Heart left ventricle (tissue), 16 donors: ENCODE data around the gene PAK1. TPM values are rescaled to one million over a fixed set of nuclear protein-coding genes. Genes with fewer than 3 reads are reported as not detected.

ENCODE experiments used
- ATAC-seq, 4 donors: fragments of 200-7000 bp; cut with Tn5 transposase; one replicate each; pipeline ENCODE4 v1.9.1; 2020 to 2022; ENCODE audit warnings: moderate library complexity in 4 of 4, mild to moderate bottlenecking in 3 of 4, moderate number of reproducible peaks in 1 of 4
- DNase-seq, 5 donors: peaks; one replicate each; pipeline ENCODE4 v3.0.0-alpha.2; 2020
- H3K27ac ChIP-seq, 12 donors: fragments of 200-600 bp; sonication (generic) in 4 of 12; one replicate each; pipeline versions ENCODE4 v1.5.0 to v1.8.0; 2016 to 2022; ENCODE audit warnings: mild to moderate bottlenecking in 2 of 12
- H3K27me3 ChIP-seq, 9 donors: fragments of 200-600 bp; sonication (generic) in 2 of 9; one replicate each; pipeline versions ENCODE4 v1.5.1 to v1.8.0; 2016 to 2022; ENCODE audit warnings: mild to moderate bottlenecking in 3 of 9
- H3K36me3 ChIP-seq, 9 donors: fragments of 200-600 bp; sonication (generic) in 2 of 9; one replicate each; pipeline versions ENCODE4 v1.5.0 to v1.8.0; 2018 to 2022; ENCODE audit warnings: mild to moderate bottlenecking in 2 of 9
- H3K4me1 ChIP-seq, 12 donors: fragments of 200-600 bp; sonication (generic) in 4 of 12; one replicate each; pipeline versions ENCODE4 v1.5.0 to v1.8.0; 2016 to 2022; ENCODE audit warnings: mild to moderate bottlenecking in 3 of 12
- H3K4me3 ChIP-seq, 12 donors: fragments of 200-600 bp; sonication (generic) in 4 of 12; one replicate each; pipeline versions ENCODE4 v1.5.0 to v1.8.0; 2017 to 2022; ENCODE audit warnings: mild to moderate bottlenecking in 9 of 12, moderate library complexity in 4 of 12
- H3K9me3 ChIP-seq, 12 donors: fragments of 200-600 bp; sonication (generic) in 4 of 12; one replicate each; pipeline versions ENCODE4 v1.5.0 to v1.8.0; 2016 to 2022; ENCODE audit warnings: mild to moderate bottlenecking in 1 of 12
- POLR2A ChIP-seq, 2 donors: fragments of 450-650 bp; IDR thresholded peaks; one replicate each; pipeline ENCODE4 v1.6.1; 2017; ENCODE audit warnings: antibody characterized with exemption in 2 of 2, mild to moderate bottlenecking in 2 of 2, moderate library complexity in 2 of 2
- whole genome bisulfite sequencing, 4 donors: extraction: QIAGEN DNeasy Blood & Tissue Kit in 2 of 4; methylation state at CpG; one replicate each; pipeline versions ENCODE4 v1.1.5 to v1.1.7; 2013 to 2018; 5-methylcytosine and 5-hydroxymethylcytosine counted together
- intact Hi-C, 10 donors: fragments of 100-400 bp; cut with DNase I; formaldehyde crosslinking; loops; one replicate each; pipeline versions ENCODE4 v1.11.1 to v1.14.2; 2022
- polyA plus RNA-seq, 2 donors: library from polyadenylated mRNA; stranded (reverse); fragments of 200-250 nt; gene quantifications; one replicate each; pipeline ENCODE4 v1.2.3, GENCODE V29; 2013
- total RNA-seq, 9 donors: library from RNA; depleted of rRNA in 2 of 9; stranded (reverse); fragments of >200 nt in 2 of 9; fragmentation: NEBNext Ultra II Directional in 3 of 9; extraction: Animal tissue kit (Norgen Biotek cat#: 25700) in 3 of 9; gene quantifications; one replicate each; pipeline versions ENCODE4 v1.1.0 to v1.2.4, GENCODE V29; 2016 to 2023
- TF ChIP-seq, protein P1 (sequence below), 12 donors: fragments of 200-600 bp; sonication (generic) in 4 of 12; IDR thresholded peaks; one replicate each; pipeline versions ENCODE4 v1.5.0 to v1.8.0; 2018 to 2022; ENCODE audit warnings: antibody characterized with exemption in 12 of 12, mild to moderate bottlenecking in 5 of 12
- donor health status: ischemic (EF 13 %, LVEDD 7.1; RV severe dilation, severe dysfunction).
- donor health status: healthy with polysubstance abuse.
- donor health status: DM: no; HTN: yes; CAD: no.
- donor health status: DM: no; HTN: no; CAD: no.
- donor health status: ischemic (EF 25% LVEDD 6.9; RV normal size, moderate dysfunction).
- donor health status: ischemic (EF 25% LVEDD 5.7; RV mildly dilated, moderate dysfunction).
- donor health status: healthy.
- donor health status: DM: yes; HTN: yes; CAD: no.
- donor health status: ischemic (EF 35%, LVEDD 5.7; RV mildly dilated, moderate dysfunction).
- donor health status: nonischemic (EF 11% LVEDD 7.7; RV severe dilation, severe dysfunction).
- donor health status: DM: yes; HTN: yes; CAD: no.
- donor health status: PGD.
- donor health status: ischemic (EF 29% LVEDD 5.4; RV normal size, mild dysfunction).
- donor health status: nonischemic (EF 23%, LVEDD 6.1; RV moderate dilation, normal function).

Gene PAK1
- total and polyA plus RNA-seq, 11 donors: 2.1 to 25.4 (median 5.9) TPM

- WGBS, 4 donors: 64 to 85% (median 80%) methylated on average over 3 of the region's 3 CpGs
- ATAC-seq (no peak), DNase-seq (no peak)
- Histone ChIP-seq H3K27me3 (no peaks in the 10 kb centered on the region), H3K4me1 (no peaks in the 10 kb centered on the region), H3K4me3 (no peak overlapping the region), H3K27ac (no peak overlapping the region), H3K9me3 (peaks cover 0 to 9% (median 0%) of the 10 kb centered on the region in 12 donors), H3K36me3 (peaks cover 0 to 36% (median 0%) of the 10 kb centered on the region in 9 donors)
- no peak for TF ChIP-seq POLR2A (IDR thresholded peaks at IDR 0.05)
- TF ChIP-seq, protein P1, sequence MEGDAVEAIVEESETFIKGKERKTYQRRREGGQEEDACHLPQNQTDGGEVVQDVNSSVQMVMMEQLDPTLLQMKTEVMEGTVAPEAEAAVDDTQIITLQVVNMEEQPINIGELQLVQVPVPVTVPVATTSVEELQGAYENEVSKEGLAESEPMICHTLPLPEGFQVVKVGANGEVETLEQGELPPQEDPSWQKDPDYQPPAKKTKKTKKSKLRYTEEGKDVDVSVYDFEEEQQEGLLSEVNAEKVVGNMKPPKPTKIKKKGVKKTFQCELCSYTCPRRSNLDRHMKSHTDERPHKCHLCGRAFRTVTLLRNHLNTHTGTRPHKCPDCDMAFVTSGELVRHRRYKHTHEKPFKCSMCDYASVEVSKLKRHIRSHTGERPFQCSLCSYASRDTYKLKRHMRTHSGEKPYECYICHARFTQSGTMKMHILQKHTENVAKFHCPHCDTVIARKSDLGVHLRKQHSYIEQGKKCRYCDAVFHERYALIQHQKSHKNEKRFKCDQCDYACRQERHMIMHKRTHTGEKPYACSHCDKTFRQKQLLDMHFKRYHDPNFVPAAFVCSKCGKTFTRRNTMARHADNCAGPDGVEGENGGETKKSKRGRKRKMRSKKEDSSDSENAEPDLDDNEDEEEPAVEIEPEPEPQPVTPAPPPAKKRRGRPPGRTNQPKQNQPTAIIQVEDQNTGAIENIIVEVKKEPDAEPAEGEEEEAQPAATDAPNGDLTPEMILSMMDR (IDR thresholded peaks at IDR 0.05): no peak
- intact Hi-C loops: no loop called here
Measured at GRCh38 chr11:77361184-77361583, 112.7 kb downstream of the PAK1 start.

GRCh38 chr11:77359481-77359880 lies 114.4 kb downstream of the PAK1 start:
- Histone ChIP-seq H3K27me3 (no peaks in the 10 kb centered on the region), H3K9me3 (no peaks in the 10 kb centered on the region), H3K36me3 (peaks cover 0 to 48% (median 0%) of the 10 kb centered on the region in 9 donors), H3K27ac (no peak overlapping the region), H3K4me3 (no peak overlapping the region), H3K4me1 (no peaks in the 10 kb centered on the region)
- intact Hi-C loops: loop anchor here in 1 of 10 donors (10.0 kb wide), 1 partner anchor 55 kb away; no protein-coding TSS in a partner anchor
- TF ChIP-seq, protein P1 (IDR thresholded peaks at IDR 0.05): no peak
- no peak for TF ChIP-seq POLR2A (IDR thresholded peaks at IDR 0.05)
- DNase-seq (no peak), ATAC-seq (no peak)

GRCh38 chr11:77353131-77353530 lies 120.8 kb downstream of the PAK1 start:
- intact Hi-C loops: loop anchor here in 1 of 10 donors (10.0 kb wide), 1 partner anchor 62 kb away; no protein-coding TSS in a partner anchor
- 56 to 64% (median 60%) methylated on average over 3 of the region's 3 CpGs for WGBS, 4 donors
- H3K4me1 ChIP-seq: peaks cover 0 to 24% (median 16%) of the 10 kb centered on the region in 12 donors
- peaks cover 0 to 42% (median 0%) of the 10 kb centered on the region in 9 donors for H3K36me3 ChIP-seq
- ATAC-seq: no peak
- no peaks in the 10 kb centered on the region for H3K27me3 ChIP-seq
- peak overlapping the region in 5 of 12 donors; percentile 0 to 37 (median 10) for H3K27ac ChIP-seq
- TF ChIP-seq, protein P1 (IDR thresholded peaks at IDR 0.05): no peak
- TF ChIP-seq POLR2A (IDR thresholded peaks at IDR 0.05): no peak
- H3K4me3 ChIP-seq: no peak overlapping the region
- no peaks in the 10 kb centered on the region for H3K9me3 ChIP-seq
- DNase-seq: no peak

DNA sequence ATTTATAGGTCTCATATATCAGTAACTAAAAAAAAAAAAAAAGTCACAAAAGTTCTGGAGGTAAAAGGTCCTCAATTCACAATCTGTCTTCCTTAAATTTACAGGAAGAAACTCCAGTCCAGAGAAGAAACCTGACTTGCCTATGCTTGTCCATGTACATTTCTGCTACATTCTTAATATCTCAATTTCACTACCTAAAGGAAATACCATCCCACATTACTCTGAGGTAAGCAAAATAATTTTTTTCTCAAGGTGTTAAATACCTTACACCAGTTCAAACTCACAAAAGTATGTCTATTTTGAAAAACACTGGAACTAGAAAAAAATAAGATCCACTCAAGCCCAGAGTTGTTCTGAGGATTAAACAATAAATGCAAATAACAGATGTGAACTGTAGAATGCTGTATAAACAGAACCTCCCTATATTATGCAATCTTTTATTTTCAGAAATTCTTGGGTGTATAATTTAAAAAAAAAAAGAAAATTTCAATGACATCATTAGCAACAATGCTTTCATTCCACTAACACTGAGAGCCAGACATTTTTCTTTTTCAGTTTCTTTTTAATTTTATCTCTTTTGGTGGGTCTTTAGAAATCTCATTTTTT lies 122.5 kb downstream of the PAK1 start:
- Histone ChIP-seq H3K4me1 (peaks cover 0 to 24% (median 16%) of the 10 kb centered on the region in 12 donors), H3K36me3 (peaks cover 0 to 43% (median 0%) of the 10 kb centered on the region in 9 donors), H3K9me3 (no peaks in the 10 kb centered on the region), H3K27me3 (no peaks in the 10 kb centered on the region), H3K27ac (no peak overlapping the region), H3K4me3 (no peak overlapping the region)
- TF ChIP-seq POLR2A (IDR thresholded peaks at IDR 0.05): no peak
- TF ChIP-seq, protein P1 (IDR thresholded peaks at IDR 0.05): no peak
- DNase-seq (no peak), ATAC-seq (no peak)
- intact Hi-C loops: loop anchor here in 1 of 10 donors (10.0 kb wide), 1 partner anchor 63 kb away; no protein-coding TSS in a partner anchor
